ENCODE results near the gene SLC6A19. TPM values are rescaled to one million over a fixed set of nuclear protein-coding genes. Genes with fewer than 3 reads are reported as not detected.
"Not testable (repeated sequence)": the region's sequence is repeated elsewhere in the genome, so short reads cannot be mapped to it uniquely, and the experiment has no call there.

The SLC6A19 gene
- total RNA-seq, 4 donors from 2014 or later, result not detected

GRCh38 chr5:1156033-1156753 is 45.2 kb upstream of the SLC6A19 start:
- TF ChIP-seq CTCF (IDR thresholded peaks at IDR 0.05), result no peak
- no peak for TF ChIP-seq POLR2A (IDR thresholded peaks at IDR 0.05)
- H3K4me3 ChIP-seq (ENCODE audit: low read depth, poor library complexity, severe bottlenecking), result no peak overlapping the region
- intact Hi-C loops (cut with DNase I; ENCODE audit: low total_unique reads), result no loop called here
- WGBS, 2 donors, result 21 to 28% methylated on average over 34 to 45 of the region's 51 CpGs
- no peak for DNase-seq (ENCODE audit: low spot score in 2 of 2)

DNA sequence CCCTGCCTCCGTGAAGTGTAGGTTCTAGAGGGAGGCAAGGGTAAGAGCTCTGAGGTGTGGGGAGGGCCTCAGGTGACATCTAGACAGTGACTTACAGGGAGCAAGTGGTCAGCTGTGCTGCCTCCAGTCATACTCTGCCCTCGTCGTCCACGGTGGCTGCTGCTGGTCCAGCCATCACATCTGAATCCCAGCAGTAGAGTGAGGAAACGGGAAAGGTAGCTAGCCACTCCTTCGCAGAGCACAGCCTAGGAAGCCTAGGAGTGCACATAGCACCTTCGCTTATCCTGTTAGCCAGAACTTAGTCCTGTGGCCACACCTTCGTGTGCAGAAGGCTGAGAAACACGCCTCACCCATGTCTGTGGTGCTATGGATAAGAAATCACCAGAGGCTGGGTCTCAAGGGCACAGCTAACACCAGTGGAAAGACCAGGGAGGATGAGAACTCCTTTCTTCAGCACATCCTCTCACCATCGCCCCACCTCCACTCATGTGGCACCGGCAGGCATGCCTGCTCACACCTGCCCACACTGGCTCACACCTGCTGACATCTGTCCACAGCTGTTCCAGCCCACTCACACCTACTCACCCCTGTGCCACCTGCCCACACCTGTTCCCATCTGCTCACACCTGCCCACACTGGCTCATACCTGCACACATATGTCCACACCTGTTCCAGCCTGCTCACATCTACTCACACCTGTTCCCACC is 44.5 kb upstream of the SLC6A19 start:
- TF ChIP-seq POLR2A (IDR thresholded peaks at IDR 0.05), result no peak
- no peak for TF ChIP-seq CTCF (IDR thresholded peaks at IDR 0.05)
- DNase-seq (ENCODE audit: low spot score in 2 of 2), result no peak
- 92 to 93% methylated on average over 11 of the region's 11 CpGs for WGBS, 2 donors
- intact Hi-C loops (cut with DNase I; ENCODE audit: low total_unique reads), result no loop called here
- no peak overlapping the region for H3K4me3 ChIP-seq (ENCODE audit: low read depth, poor library complexity, severe bottlenecking)

DNA sequence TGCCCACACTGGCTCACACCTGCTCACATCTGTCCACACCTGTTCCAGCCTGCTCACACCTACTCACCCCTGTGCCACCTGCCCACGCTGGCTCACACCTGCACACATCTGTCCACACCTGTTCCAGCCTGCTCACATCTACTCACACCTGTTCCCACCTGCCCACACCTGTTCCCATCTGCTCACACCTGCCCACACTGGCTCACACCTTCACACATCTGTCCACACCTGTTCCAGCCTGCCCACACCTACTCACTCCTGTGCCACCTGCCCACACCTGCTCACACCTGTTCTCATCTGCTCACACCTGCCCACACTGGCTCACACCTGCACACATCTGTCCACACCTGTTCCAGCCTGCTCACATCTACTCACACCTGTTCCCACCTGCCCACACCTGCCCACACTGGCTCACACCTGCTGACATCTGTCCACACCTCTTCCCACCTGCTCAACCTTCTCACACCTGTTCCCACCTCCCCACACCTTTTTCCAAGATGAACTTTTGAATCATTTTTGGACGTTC is 43.9 kb upstream of the SLC6A19 start:
- DNase-seq (ENCODE audit: low spot score in 2 of 2); intact Hi-C loops (cut with DNase I; ENCODE audit: low total_unique reads); H3K4me3 ChIP-seq (ENCODE audit: low read depth, poor library complexity, severe bottlenecking): not testable (repeated sequence)
- 50 to 70% methylated on average over 2 of the region's 2 CpGs for WGBS, 2 donors

DNA sequence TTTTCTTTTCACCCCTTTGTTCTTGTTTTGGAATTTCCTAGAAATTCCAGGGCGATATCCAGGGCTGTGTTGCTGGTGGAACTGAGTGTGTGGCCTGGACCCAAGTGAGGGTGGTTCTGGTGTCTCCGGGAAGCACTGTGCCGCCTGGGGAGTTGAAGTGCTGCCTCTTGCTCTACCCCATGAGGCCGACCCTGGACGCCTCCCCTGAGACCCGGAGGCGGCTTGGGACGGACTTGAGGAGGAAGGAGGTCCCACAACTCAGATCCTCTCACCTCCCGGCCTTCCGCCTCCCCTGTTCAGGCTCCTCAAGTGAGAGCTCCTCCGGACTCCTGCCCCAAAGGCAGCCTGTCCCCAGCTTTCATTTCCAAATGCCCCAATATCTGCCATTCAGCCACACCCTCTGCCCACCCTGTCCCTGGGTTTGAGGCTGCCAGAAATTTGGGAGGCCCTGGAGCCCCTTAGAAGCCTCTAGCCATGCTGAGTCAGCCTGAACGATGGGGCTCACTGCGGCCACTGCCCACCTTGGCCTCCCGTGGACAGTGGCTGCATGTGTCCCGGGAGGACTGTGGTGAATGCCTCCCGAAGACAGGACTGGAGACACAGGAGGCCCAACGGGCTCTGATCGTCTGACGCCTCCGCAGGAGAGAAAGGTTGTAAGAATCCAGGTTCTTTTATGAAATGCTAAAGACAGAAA is 42.6 kb upstream of the SLC6A19 start:
- H3K4me3 ChIP-seq (ENCODE audit: low read depth, poor library complexity, severe bottlenecking), result no peak overlapping the region
- TF ChIP-seq CTCF (IDR thresholded peaks at IDR 0.05) (no peak), POLR2A (IDR thresholded peaks at IDR 0.05) (no peak)
- intact Hi-C loops (cut with DNase I; ENCODE audit: low total_unique reads), result no loop called here
- WGBS, 2 donors, result 79 to 80% methylated on average over 17 to 20 of the region's 20 CpGs
- DNase-seq (ENCODE audit: low spot score in 2 of 2), result no peak

GRCh38 chr5:1159341-1159675 is 42.1 kb upstream of the SLC6A19 start:
- intact Hi-C loops (cut with DNase I; ENCODE audit: low total_unique reads), result no loop called here
- no peak for DNase-seq (ENCODE audit: low spot score in 2 of 2)
- no peak overlapping the region for H3K4me3 ChIP-seq (ENCODE audit: low read depth, poor library complexity, severe bottlenecking)
- WGBS, 2 donors, result 84 to 85% methylated on average over 11 of the region's 11 CpGs
- no peak for TF ChIP-seq POLR2A (IDR thresholded peaks at IDR 0.05)
- TF ChIP-seq CTCF (IDR thresholded peaks at IDR 0.05), result no peak

GRCh38 chr5:1159774-1160406 is 41.5 kb upstream of the SLC6A19 start:
- no peak overlapping the region for H3K4me3 ChIP-seq (ENCODE audit: low read depth, poor library complexity, severe bottlenecking)
- no peak for DNase-seq (ENCODE audit: low spot score in 2 of 2)
- TF ChIP-seq POLR2A (IDR thresholded peaks at IDR 0.05) (no peak), CTCF (IDR thresholded peaks at IDR 0.05) (no peak)
- intact Hi-C loops (cut with DNase I; ENCODE audit: low total_unique reads), result no loop called here
- WGBS, 2 donors, result 81 to 85% methylated on average over 4 of the region's 4 CpGs

All from lower leg skin (tissue), 4 donors.